ENCODE data around the gene ATXN3.

Gene ATXN3

GRCh38 chr14:92009604-92010003 is 96.8 kb downstream of the ATXN3 start:
- DNase-seq (ENCODE audit: low read depth in 2 of 2), result no peak
